HG03066 (cell line): ENCODE data around the gene MAEA.

ENCODE experiments used
- ATAC-seq: cut with Tn5 transposase; IDR thresholded peaks from one replicate; pipeline ENCODE4 v1.9.1; 2021; ENCODE audit warnings: low read depth; ENCODE audit not compliant: unreplicated experiment

Gene MAEA

DNA sequence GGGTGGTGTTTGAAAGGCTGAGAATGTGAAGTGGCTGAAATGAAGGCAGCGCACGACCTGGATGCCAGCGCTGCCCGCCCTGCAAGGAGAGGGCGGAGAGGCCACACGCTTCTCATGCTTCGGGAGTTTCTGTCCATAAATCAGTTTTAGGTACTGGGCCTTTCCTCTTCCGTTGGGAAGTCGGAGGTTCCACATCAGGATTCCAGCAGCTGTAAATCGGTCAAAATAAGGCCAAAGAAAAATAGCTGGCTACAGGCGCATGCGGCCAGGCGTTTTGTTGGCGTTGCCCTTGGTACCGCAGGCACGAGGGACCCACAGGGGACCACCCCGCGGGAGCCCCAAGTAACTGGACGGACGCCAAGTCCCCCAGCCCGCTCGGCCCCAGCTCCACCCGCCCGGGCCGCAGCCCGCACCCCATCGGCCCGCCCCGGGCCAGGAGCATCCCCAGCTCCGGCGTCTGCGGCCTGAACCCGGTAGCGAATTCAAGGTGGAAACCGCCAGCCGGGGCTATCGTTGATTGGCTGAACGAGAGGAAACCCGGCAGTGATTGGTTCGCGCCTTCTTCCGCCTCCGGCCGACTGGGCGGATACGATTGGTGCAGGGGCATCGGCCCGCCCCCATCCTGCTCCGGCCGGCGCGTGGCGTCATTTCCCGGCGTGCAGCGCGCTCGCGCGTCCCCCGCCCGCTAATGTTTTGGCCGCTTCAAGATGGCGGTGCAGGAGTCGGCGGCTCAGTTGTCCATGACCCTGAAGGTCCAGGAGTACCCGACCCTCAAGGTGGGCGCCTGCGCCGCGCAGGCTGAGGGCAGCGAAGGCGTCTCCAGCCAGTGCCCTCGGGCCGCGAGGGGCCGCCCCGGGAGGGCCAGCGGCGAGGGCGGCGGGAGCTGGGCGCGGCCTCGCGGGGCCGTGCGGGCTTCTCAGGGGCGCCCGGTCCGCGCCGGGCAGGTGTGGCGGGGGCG is at the start of gene MAEA:
Gene MAEA (plus strand): TSS at position 685 of the 958 bp plus-strand sequence. CDS start 23 bp downstream, at position 708.
- peak; percentile 97 for ATAC-seq

- no peak for ATAC-seq
Observed at GRCh38 chr4:1239950-1240307, 49.8 kb upstream of the MAEA start.

- no peak for ATAC-seq
Observed at GRCh38 chr4:1240721-1241465, 48.8 kb upstream of the MAEA start.

- no peak for ATAC-seq
Observed at GRCh38 chr4:1241466-1241935, 48.2 kb upstream of the MAEA start.

- no peak for ATAC-seq
Observed at GRCh38 chr4:1241936-1242505, 47.7 kb upstream of the MAEA start.

DNA sequence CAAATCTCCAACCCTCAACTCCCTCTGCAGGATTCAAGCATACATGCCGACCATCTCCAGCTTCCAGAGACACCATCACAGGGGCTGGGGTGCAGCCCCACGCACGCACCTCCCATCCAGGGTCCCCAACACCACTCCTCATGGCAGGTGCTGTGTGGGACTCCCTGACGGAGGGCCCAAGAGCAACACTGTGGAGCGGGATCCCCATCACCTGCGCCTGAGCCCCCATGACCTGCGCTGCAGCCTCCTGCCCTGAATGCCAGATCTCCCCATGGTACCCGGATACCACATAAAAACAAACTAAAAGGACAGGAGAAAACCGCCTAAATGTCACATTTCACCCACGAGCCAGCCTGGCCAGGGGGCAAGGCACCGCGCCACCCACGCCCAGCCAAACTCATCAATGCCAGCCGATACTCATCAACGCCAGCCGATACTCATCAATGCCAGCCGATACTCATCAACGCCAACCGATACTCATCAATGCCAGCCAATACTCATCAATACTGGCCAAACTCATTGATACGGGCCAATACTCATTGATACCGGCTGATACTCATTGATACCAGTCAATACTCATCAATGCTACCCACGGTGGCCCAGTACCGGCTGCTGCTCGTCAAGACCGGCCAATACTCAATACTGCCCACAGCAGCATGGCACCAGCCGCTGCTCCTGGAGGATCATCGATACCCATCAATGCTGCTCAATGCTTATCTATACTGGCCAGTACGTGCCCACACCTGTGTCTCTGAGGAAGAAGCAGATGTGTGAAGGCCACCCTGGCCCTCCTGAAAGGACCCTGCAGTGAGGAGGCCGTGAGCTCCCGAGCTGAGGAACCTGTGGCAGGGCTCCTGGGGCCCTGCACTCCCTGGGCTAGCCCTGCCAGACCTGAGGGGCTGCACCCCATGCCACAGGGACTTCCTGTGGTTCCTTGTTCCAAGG is 46.9 kb upstream of the MAEA start:
- no peak for ATAC-seq

DNA sequence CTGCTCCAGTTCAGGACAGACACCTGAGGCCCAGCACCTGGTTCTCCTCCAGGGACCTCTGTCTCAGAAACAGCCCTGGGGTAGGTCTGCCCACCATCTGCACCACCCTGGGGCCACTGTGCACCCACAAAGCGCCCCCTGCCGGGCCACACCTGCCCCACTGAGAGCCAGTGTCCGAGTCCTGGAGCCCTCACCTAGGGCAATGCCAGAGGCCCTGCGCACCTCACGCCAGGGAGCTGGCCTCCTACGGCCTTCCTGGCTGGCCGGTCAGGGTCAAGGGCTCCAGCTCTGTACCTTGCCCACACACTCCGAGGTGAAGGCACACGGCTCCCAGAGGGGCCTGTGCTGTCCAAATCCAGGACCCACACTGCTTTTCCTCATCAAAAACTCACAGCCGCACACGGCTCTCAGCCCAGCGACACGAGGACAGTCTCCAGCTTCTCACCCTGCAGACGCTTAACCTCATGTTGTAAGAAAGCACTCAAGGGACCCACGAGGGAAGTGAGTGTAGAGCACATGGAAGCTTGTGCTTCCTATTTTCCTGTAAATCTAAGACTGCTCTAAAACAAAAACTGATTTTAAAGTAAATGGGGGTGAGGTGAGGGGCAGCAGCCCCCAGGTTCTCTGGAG is 46.1 kb upstream of the MAEA start:
- no peak for ATAC-seq

DNA sequence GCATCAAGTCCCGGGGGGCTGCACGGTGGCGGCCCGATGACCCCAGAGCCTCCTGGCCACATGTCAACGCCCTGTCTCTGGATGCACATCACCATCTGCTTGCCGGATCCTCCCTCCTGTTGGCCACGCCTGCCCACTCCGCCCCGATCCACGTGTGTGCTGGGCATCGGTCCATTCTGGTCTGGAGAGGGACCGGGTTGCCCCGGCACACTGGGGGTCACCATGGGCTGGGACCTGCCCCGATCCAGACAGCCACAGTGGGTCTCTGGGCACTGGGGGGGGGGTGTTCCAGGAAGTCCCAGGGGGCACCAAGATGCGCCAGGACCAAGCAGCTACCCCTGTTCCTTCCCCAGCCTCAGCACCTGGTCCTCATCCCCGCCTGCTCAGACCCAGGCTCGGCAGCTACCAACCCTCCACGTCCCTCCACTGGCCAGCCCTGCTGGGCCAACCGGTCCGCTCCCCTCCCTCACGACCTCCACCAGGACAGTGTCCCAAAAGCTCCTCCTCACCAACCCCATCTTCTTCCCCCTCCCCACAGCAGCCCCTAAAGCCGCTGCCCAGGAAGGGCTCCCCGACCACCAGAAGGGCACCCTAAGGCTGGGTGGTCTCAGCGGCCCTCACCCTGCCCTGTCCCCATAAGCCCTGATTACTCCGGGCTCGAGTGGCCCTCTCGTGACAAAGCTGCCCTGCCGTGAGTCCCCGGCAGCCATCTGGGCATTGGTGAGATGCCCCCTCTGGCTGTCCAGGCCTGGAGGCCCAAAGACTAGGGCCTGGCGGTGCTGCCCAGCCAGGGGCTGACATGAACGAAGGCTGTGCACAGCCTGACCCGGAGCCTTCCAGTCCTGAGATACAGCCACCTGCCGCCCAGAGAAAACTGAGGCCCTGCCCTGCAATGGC is 45.4 kb upstream of the MAEA start:
- ATAC-seq = no peak

GRCh38 chr4:1244978-1245471 is 44.7 kb upstream of the MAEA start:
- ATAC-seq = no peak

DNA sequence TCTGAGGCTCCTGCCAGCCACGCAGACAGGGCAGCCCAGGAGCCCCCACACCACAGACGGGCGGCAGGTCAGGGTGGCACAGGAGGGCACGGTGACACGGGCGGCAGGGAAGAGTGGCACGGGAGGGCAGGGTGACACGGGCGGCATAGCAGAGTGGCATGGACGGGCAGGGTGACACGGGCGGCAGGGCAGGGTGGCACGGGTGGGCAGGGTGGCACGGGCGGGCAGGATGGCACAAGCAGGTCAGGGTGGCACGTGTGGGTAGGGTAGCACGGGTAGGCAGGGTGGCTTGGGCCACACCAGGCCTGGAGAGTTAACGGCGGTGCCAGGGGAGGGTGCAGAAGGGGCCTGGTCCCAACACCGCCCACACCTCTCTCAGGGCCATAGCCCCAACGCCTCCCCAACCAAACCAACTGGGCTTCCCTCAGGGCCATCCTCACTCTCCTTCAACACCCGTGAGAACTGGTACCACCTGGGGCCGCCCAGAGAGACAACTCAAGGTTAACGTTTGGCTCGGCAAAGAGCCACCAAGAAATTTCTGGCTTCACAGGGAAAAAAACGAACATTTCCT is 44.1 kb upstream of the MAEA start:
- no peak for ATAC-seq

DNA sequence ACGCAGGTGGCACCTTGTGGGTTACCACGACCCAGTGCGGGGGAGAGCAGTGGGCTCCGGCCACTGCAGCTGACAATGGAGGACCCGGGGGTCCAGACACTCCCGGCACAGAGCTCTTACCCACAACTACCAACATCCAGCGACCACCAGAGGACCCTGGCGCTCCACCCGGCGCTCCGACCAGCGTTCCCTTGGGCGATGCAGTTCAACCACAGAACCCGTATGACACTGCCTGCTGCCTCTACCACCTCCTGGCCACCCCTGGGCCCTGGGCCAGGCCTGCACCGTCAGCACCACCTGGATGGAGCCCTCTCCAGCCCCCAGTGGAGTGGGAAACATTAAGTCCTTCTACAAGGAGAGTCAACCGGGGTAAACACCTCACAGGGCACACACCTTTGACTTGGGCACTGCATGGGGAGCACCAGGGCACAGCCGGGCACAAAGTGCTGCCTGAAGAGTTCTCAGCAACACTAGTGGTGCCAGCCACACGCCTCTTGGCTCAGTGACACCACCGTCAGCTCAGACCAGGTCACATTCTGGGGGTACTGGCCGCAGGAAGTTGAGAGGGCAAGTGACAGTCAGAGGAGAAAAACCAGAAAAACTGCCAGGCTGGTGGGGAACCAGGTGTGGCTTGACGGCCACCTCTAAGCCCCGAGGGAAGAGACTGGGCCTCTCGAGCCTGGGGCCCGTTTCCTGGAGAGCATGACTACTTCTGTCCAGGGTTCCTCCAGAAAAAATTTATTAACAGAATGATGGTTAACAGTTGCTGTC is 43.4 kb upstream of the MAEA start:
- ATAC-seq = no peak

- ATAC-seq = no peak
Observed at GRCh38 chr4:1246901-1247863, 42.5 kb upstream of the MAEA start.

DNA sequence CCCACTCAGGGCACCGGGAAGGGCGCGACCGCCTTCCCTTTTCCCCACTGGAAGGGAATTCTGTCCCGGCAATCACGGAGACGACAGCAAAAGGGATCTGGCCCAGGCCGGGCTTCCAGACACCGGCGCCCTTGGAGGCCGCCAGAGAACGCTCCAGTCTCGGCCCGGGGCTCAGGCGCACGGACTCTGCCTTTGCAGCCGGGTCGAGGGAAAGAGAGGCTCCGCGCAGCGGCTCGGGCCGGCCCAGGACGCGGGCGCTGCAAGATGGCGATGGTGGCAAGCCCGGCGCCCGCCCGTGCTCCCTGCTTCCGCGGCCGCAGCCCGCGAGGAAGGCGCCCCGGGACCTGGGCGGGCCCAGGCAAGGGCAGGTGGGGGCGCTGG is 41.8 kb upstream of the MAEA start:
- ATAC-seq = peak; percentile 22

- peak; percentile 38 for ATAC-seq
Observed at GRCh38 chr4:1248245-1249147, 41.2 kb upstream of the MAEA start, which contains the start of gene CTBP1. TSS of gene CTBP1 (minus strand) at chr4:1249130. CDS start at chr4:1241331, 7,799 bp downstream.

- ATAC-seq = peak; percentile 39
Observed at GRCh38 chr4:1249148-1249730, 40.5 kb upstream of the MAEA start.
